ENCODE results near the gene PYM1. TPM values are rescaled to one million over a fixed set of nuclear protein-coding genes. Genes with fewer than 3 reads are reported as not detected.

Gene PYM1
- total RNA-seq, result 29.2 and 38.9 TPM in 2 replicates

DNA sequence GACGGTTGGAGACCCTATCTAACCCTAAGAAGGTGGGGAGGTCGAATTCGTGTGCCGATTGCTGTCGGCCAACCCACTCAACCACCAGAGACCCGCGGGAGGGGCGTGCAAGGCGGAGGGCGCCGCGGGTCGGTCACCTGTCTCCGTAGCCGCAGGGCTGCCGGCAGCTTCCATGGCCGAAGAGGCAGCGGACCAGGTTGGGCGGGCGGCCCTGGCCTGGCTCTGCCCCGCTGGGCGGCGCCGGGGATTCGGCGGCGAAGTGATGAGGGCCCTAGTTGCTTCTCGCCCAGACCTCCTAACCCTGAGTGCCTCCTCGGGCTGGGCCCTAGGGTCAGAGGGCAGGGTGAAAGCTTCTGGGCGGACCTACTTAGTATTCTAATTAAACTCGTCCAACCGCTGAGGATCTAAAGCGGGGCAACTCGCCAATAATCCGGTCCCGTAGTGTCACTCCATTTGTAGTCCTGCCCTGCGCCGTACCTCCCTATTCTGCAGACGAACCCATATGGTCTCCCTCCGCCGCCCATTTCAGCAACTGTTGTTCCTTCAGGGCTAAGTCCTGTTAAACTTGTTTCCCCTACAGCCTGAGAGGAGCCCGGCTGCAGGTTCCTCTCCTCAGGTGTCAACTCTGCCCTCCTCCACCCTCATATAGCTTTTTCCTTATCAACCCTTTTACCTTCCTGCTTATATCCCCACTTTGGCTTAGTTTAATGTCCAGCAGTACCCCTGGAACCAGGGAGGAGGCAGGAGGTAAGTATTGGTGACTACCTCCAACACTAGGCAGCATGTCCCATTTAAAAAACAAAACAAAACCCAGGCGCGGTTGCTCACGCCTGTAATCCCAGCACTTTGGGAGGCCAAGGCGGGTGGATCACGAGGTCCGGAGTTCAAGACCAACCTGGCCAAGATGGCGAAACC is at the start of gene PYM1:
Gene PYM1, minus strand, starts transcription at position 307 of the 915 bp plus-strand sequence. Its CDS starts 133 bp downstream, at position 174.

DNA sequence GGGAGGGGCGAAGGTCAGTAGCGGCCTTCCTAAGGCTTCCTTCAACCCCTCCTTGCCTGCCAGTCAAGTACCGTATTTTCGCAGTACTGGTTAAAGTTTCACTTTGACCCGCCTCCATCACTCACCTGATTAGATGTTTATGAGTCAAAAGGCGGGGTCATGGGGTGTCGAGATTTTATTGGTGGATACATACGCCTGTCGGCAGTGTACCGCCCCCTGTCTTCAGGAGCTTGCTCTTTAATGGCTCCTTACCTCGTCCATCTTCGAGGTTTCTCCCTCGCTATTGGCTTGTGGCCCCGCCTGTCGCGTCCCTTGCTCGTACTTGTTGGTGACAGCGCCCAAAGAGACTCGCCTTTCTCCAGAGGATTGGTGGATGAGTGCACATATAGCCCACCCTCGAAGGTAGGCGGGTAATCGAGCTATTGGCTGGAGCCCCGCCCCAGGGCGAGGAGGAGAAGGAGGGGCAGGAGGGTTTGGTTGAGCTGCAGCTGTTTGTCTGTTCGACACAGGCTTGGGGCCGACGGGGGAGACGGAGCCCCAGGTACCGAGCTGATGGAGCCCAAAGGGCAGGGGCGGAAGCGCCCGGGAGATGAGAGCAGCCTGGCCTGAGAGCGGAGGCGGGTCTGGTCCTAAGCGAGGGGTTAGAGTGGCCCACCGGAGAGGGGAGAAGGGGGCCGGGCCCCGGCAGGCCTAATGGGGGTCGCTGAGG is 46.1 kb upstream of the PYM1 start, which contains the start of gene RAB5B:
Gene RAB5B, plus strand, starts transcription at position 480 of the 709 bp plus-strand sequence. CDS start 12,883 bp downstream, outside the sequence.

DNA sequence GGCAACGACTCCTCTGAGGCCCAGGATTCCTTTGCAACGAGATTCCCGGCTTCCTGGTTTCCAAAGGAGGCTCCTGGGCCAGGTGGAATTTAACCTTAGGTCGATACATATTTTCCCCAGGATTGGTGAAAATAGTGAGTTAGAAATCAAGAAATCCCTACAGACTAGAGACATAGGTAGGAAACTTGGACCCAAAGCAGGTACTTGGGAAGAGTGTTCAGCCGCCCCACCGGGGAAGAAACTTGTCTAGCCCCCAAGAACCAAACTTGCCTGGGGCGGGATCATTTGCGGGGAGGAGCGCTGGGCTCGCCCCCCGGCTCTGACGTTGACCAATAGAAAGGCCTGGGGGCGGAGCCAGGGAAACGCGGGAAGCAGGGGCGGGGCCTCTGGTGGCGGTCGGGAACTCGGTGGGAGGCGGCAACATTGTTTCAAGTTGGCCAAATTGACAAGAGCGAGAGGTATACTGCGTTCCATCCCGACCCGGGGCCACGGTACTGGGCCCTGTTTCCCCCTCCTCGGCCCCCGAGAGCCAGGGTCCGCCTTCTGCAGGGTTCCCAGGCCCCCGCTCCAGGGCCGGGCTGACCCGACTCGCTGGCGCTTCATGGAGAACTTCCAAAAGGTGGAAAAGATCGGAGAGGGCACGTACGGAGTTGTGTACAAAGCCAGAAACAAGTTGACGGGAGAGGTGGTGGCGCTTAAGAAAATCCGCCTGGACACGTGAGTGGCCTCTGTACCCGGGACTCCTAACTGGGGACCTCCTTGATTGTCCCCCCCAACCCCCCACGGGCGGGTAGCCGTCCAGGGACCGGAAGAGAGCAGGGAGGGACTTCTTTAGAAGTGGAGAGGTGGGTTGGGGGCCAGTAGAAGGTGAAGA is 39.0 kb upstream of the PYM1 start, which contains the start of gene CDK2:
Gene CDK2, plus strand, starts transcription at position 423 of the 874 bp plus-strand sequence. Its CDS starts 179 bp downstream, at position 602.

DNA sequence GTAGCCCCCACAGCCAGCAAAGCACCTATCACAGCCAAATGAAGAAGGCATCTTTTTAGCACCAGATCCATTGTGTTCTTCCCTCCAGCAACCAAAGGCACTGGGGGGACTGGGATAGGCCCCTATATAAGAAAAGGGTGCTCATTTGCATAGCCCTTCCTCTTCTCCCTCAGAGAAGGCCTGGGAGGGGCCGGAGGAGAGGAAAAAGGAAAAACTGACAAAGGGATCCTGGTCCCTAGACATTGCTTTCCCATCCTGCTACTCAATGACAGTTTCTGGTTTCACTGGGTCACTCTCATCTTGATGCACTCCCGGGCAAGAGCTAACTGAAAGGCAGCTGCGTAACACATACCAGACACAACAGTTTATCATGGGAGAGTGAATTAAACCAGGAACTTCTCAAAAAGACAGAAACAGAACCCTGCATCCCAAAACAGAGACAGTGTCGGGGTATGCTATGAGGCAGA is 38.3 kb upstream of the PYM1 start, which contains the start of gene PMEL:
Gene PMEL, minus strand, starts transcription at position 102 of the 467 bp plus-strand sequence. Its CDS starts 31 bp downstream, at position 71.

DNA sequence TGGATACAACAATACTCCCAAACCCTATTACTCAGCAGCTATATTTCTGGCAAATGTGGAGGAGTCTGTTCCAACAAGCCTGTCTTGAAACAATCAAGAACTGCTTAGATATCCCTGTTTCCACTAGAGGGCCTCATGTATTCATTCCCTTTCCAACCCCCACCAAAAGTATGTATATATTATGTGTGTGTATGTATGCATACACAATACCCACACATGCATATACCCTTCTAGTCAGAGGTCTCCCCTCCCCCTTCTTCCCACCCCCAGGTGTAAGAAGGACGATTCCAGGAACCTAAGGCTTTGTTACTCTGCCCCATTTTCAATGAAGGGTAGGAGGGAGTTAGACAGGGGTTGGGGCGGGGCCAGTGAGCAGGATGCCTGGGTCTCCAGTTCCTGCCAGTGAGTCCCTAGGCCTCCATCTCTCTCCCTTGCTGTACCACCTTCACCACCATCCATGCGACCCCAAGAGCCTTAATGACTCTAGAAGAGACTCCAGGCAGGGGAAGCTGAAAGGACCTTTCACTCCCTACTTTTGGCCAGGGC is 3.1 kb upstream of the PYM1 start, which contains the start of gene DGKA:
Gene DGKA, plus strand, starts transcription at position 392 of the 546 bp plus-strand sequence. CDS start 5,342 bp downstream, outside the sequence.

Other genes with a start within 250 kb of the PYM1 start
- 15.5 and 18.5 TPM in 2 replicates for gene ITGA7, start 220.0 kb downstream of the PYM1 start, total RNA-seq
- 138 and 163 TPM in 2 replicates for gene BLOC1S1, start 211.8 kb downstream of the PYM1 start, total RNA-seq
- 3.1 and 8.1 TPM in 2 replicates for gene RDH5, start 207.5 kb downstream of the PYM1 start, total RNA-seq
- gene CD63, start 198.9 kb downstream of the PYM1 start, total RNA-seq, result 1,149 and 1,628 TPM in 2 replicates
- gene GDF11, start 184.8 kb downstream of the PYM1 start, total RNA-seq, result 7.9 and 10.4 TPM in 2 replicates
- gene SARNP, start 110.2 kb downstream of the PYM1 start, total RNA-seq, result 81.9 and 98.8 TPM in 2 replicates
- gene ORMDL2, start 109.9 kb downstream of the PYM1 start, total RNA-seq, result 18.8 and 28.9 TPM in 2 replicates
- gene DNAJC14, start 98.3 kb downstream of the PYM1 start, total RNA-seq, result 32.1 and 38.2 TPM in 2 replicates
- gene MMP19, start 85.0 kb downstream of the PYM1 start, total RNA-seq, result 20.8 and 25.9 TPM in 2 replicates
- 23.0 and 53.5 TPM in 2 replicates for gene DGKA, start 3.3 kb upstream of the PYM1 start, total RNA-seq
- gene PMEL, start 38.1 kb upstream of the PYM1 start, total RNA-seq, result 0.47 TPM in 1 of 2 replicates, not detected in the other
- 10.5 and 17.5 TPM in 2 replicates for gene CDK2, start 38.9 kb upstream of the PYM1 start, total RNA-seq
- gene RAB5B, start 46.2 kb upstream of the PYM1 start, total RNA-seq, result 60.8 and 74.7 TPM in 2 replicates
- gene SUOX, start 69.4 kb upstream of the PYM1 start, total RNA-seq, result 7.8 and 12.0 TPM in 2 replicates
- gene IKZF4, start 93.1 kb upstream of the PYM1 start, total RNA-seq, result 2.0 and 10.4 TPM in 2 replicates
- 1,091 and 4,343 TPM in 2 replicates for gene RPS26, start 114.0 kb upstream of the PYM1 start, total RNA-seq
- 1.9 and 4.2 TPM in 2 replicates for gene ERBB3, start 152.3 kb upstream of the PYM1 start, total RNA-seq
- 69.7 and 70.5 TPM in 2 replicates for gene PA2G4, start 176.7 kb upstream of the PYM1 start, total RNA-seq
- gene RPL41, start 188.7 kb upstream of the PYM1 start, total RNA-seq, result 4,540 and 5,963 TPM in 2 replicates
- gene ZC3H10, start 190.4 kb upstream of the PYM1 start, total RNA-seq, result 2.2 and 3.4 TPM in 2 replicates
- 104 and 207 TPM in 2 replicates for gene ESYT1, start 200.4 kb upstream of the PYM1 start, total RNA-seq
- gene MYL6B, start 224.7 kb upstream of the PYM1 start, total RNA-seq, result 68.7 and 103 TPM in 2 replicates
- gene MYL6, start 230.5 kb upstream of the PYM1 start, total RNA-seq, result 1,218 and 3,228 TPM in 2 replicates

Data from pericardium fibroblast (primary cell).